ENCODE results near the gene KRCC1.

KRCC1 gene

DNA sequence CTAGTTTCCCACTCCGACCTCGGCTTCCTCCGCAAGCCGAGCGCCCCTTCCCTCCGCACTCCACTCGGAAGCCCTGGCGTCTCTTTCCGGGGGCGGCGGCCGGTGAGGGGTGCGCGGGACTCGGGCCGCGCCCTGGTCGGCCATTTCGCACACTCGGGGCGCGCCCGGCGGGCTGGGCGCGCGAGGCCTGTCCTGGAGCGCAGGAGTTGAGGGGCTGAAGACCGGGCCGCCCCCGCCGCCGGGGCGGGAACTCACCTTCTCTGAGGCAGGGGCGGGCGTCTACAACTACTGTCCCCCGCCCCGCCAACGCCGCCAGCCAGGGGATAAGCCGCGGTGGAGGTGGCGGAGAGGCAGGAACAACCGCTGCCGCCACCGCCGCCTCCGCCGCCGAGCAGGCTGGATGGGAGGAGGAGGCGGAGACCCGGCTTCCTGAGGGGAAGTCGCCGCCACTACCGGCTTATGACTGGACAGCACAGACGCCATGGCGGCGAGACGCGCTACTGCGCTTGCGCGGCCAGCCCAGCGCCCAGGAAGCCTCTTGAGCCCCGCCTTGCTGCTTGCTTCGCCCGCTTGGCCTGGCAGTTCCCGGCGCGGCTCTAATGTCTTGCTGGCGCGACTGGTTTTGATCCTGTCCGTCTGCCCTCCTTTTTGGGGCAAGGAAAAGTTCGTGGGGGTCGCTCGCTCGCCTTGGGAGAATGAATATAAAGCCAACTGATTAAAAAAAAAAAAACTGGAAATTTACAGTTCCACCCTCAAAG lies at the start of gene KRCC1:
KRCC1 (minus strand) TSS at position 413 of the 758 bp plus-strand sequence. CDS start 27,220 bp downstream, outside the sequence.
- DNase-seq = peak; percentile 97

- DNase-seq = no peak
These were observed 44.9 kb upstream of the KRCC1 start for GRCh38 chr2:88100489-88100858.

- DNase-seq = peak; percentile 15
These were observed 44.4 kb upstream of the KRCC1 start for GRCh38 chr2:88099798-88100488.

DNA sequence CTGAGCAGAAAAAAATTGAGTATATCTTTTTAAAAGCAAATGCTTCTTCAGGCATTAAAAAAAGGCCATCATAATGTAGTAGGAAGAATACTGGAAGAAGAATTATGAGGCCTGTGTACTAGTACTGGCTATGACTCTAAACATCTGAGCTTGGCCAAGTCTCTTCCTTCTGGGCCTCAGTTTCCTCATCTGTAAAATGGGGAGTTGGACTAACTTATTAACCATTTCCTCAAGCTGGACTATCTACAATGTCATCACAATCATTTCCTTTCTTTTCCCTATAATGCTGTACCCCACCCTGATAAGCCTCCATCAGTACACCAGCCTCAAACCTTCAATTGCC lies 42.9 kb upstream of the KRCC1 start:
- DNase-seq = no peak

DNA sequence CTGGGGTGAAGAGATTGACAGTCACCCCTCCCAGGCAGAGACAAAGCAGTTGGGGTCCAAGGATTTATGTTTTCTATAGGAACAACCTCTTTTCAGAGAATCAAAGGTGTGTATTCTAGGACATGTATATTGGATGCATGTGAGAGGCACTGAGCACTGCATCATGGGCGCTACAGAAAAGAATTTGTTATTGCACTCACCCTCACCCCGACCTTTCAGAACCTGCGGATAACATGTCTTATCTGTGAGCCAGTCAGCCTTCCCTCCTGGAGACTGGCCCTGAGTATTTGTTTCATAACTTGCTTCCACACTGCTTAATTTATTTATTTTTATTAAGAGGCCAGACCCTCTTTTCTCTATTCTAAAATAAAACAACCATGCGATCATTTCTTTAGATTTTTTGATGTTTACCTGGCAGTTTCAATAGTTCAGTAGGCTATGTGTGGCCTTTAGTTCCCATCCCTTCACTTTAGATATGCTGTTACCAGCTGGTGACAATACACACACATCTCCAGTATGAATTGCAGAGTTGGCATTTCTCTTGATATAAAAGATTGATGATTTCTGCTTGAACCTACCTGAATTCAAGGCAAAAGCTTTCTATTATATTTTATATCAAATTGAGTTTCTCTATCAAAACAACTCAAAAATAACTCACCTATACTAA lies 42.4 kb upstream of the KRCC1 start:
- no peak for DNase-seq

DNA sequence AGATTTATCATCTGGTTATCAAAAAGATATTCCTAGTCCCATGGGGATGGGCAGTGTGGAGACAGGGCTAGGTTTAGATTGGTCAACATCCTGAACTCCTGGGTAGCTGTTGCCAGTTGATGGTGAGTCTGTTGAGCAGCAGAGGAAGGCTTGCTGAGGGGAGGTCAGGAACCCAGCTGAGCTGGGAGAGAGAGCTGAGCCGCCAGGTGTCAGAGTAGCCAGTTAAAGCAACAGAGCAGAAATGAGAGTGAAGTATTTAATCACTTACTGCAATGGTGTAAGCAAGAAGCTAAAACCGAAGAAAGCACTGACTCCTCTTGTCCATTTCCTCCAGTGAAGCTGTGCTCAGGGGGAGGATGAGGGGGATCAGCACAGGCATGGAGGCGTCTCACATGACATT lies 41.6 kb upstream of the KRCC1 start:
- no peak for DNase-seq

GRCh38 chr2:88096708-88097107 lies 41.1 kb upstream of the KRCC1 start:
- DNase-seq = no peak

DNA sequence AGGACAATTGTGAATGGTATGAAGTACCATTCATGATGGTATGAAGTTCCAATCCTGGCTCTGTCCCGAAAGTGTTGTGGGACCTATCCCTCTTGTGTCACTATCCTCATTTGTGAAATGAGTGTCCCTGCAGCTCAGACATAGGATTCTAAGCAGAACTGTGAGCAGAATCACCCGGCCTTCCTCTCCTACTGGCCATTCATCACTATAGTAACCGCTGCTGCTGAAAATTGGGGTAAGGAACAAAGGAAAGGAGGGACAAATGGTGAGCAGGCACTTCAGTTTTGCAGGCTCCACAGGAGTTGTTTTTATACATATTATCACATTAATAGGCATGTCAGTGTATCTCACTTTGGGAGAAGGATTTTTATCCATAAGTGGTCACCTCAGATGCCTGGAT lies 39.4 kb upstream of the KRCC1 start:
- peak; percentile 44 for DNase-seq

DNA sequence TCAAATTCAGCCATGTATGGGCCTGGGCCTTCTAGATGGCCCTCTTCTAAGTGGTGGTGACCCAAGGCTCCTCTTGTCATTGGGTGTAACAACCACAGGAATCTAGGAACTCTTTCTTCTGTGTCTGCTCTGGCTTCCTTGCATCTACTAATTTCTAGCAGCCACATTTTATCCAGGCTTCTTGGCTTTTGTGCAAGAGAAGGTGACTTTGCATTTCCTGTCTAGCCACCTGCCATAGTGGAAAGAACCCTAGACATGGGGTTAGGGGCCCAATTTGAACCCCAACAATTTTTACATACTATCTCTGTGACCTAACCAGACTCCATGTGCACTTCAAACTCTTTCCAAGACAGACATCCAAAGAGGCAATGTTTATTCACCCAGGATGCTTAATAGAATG lies 37.2 kb upstream of the KRCC1 start:
- DNase-seq = no peak

DNA sequence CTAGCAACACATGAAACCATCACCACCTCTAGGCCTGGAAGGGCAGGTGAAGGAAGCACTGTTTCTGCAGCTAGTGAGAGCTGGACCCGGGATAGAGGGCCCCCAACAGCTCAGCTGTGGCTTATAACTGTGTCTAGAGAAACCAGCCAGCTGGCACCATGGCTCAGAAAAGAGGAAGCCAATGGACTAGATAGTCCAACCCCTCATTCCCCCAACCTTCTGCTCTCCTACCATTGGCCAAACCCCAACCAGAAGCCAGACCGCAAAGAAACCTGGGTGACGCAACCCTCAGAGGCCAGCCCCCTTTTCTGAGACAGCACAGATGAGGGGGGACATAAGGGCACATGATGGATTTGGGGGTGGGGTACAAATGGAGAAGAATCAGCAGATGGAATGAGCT lies 36.4 kb upstream of the KRCC1 start:
- DNase-seq = no peak

DNA sequence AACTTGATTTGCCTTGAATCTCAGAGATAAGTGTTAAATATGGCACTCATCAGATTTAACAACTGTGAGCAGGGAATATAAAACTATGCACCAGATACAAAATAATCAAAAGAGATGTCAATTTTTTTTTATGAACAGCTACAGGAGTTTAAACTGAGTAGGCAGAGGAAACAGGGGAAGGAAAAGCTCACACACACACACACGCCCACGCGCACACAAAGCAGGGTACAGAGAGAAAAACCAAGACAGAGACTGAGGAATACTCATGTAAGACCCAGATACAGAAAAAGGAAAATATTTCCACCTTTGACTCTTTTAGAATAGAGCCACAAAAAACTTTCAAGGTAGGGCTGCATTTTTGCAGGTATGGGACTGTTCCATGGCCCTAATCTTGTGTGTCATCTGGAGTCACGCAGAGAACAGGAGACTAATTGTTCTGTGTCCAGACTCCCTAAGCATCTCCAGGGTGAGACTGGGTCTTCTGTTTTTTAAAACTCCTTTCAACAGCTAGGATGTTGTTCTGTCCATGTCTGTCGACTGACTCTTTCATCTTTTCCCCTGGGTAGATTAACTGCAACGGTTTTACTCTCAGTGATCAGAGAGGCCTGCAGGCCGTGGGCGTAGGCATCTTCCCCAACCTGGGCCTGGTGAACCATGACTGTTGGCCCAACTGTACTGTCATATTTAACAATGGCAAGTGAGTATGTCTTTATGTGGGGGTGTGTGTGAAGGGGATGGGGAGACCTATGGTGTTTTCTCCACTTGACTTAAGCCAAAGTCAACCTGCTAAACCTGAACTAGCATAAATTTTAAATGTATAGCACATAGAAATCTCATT lies 35.1 kb upstream of the KRCC1 start:
- DNase-seq = no peak

DNA sequence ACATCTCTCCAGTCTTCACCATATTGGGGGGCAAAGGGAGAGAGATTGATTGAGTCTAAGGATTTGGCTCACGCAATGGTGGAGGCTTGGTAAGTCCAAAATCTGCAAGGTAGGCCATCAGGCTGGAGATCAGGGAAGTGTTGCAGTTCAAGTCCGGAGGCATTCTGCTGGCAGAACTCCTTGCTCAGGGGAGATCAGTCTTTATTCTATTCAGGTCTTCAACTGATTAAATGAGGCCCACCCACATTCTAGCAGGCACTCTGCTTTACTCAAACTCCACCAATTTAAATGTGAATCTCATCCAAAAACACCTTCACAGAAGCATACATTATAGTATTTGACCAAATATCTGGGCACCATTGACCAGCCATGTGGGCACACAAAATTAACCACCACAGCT lies 33.4 kb upstream of the KRCC1 start:
- DNase-seq = no peak

DNA sequence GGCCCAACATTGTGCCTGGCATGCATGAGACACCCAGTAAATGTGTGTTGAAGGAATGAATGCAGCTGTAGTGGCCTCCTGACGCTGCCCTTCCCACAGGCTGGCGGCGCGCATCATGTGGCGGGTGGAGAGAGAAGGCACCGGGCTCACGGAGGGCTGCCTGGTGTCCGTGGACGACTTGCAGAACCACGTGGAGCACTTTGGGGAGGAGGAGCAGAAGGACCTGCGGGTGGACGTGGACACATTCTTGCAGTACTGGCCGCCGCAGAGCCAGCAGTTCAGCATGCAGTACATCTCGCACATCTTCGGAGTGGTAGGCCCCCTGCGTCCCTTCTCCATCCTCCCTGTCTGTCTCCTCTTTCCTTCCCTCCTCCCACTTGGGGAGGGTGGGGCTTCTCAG lies 32.2 kb upstream of the KRCC1 start:
- DNase-seq = no peak

DNA sequence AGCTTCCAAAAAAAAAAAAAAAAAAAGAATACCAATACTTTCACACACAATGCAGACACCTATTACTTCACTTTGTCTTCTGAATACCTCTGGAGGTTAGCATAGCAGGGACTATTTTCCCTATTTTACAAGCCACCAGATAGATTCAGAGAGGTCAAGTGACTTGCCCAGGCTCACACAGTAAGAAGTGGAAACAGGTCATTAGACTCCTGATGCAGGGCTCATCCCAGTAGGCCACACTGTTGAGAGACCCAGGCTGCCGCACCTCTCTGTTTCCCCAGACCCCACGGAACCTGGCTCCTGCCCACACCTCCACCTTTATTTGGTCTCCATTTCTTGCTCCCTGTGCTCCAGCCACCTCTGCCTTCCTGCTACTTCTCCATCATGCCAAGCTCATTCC lies 31.5 kb upstream of the KRCC1 start:
- no peak for DNase-seq

- DNase-seq = no peak
These were observed 30.8 kb upstream of the KRCC1 start for GRCh38 chr2:88086401-88086800.

GRCh38 chr2:88085602-88086001 lies 30.0 kb upstream of the KRCC1 start:
- DNase-seq = no peak

- no peak for DNase-seq
These were observed 29.5 kb upstream of the KRCC1 start for GRCh38 chr2:88085099-88085498.

GRCh38 chr2:88082781-88083180 lies 27.2 kb upstream of the KRCC1 start:
- no peak for DNase-seq

DNA sequence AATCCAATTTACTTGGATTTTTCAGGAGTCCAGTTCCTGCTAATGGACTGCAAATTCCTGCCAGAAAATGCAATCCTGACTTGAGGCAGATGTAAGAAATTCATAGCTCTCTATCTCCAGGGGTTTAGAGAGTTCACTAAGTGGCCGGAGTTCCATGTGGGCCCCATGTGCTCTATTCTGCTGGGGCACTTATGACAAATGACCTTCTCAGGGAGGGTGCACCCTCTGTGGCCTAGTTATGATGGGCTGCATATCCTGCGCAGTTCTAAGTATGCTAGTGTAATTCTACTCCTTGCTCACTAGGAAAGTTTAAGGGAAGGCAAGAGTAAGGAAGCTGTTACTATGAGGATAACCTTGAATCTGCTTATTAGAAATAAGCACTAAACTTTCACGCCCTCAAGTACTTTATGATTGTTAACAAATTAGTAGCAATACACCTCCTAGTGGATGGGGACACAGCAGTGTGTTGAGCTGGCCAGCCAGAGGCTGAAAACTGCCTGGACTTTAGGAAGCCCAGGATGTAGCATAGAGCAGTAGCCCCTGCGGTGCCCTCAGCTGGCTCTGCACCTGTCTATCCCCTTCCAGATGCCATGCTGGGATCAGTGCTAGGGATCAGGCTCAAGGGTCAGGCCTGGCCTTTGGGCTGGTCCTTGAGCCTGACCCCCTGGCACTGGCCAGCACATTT lies 26.5 kb upstream of the KRCC1 start:
- DNase-seq = no peak

- no peak for DNase-seq
These were observed 25.0 kb upstream of the KRCC1 start for GRCh38 chr2:88080545-88080944.

GRCh38 chr2:88078643-88079172 lies 23.1 kb upstream of the KRCC1 start:
- no peak for DNase-seq

GRCh38 chr2:88077080-88077479 lies 21.5 kb upstream of the KRCC1 start:
- DNase-seq = peak; percentile 19
